ENCODE data around the gene STX18. TPM values are rescaled to one million over a fixed set of nuclear protein-coding genes. Genes with fewer than 3 reads are reported as not detected.
"Not testable (repeated sequence)": the region's sequence is repeated elsewhere in the genome, so short reads cannot be mapped to it uniquely, and the experiment has no call there.

The STX18 gene
- polyA plus RNA-seq, 1 experiment = 27.0 TPM

- no peaks in the 10 kb centered on the region for H3K27me3 ChIP-seq (ENCODE audit: control insufficient read depth, insufficient read depth, low read length)
- no peak overlapping the region for H3K27ac ChIP-seq (ENCODE audit: low read depth, low read length)
- peak; percentile 80 for TF ChIP-seq CTCF (IDR thresholded peaks at IDR 0.05; ENCODE audit: low read depth, low read length)
- no peak overlapping the region for H3K4me3 ChIP-seq (ENCODE audit: low read depth, low read length)
- no peaks in the 10 kb centered on the region for H3K9me3 ChIP-seq (ENCODE audit: control insufficient read depth, insufficient read depth, low read length)
- POLR2A ChIA-PET = no interaction called here
- no peak for DNase-seq (ENCODE audit: low read depth, low spot score)
- CTCF ChIA-PET = interaction anchor here (0.5 to 5.9 kb wide), 52 partner anchors 8 to 475 kb away, joined by 3 to 49 read pairs (median 6); partner anchors contain the start of gene STX18
Measured at GRCh38 chr4:4519297-4519894, 22.5 kb downstream of the STX18 start.

GRCh38 chr4:4518747-4519146 lies 23.1 kb downstream of the STX18 start:
- no peak for TF ChIP-seq CTCF (IDR thresholded peaks at IDR 0.05; ENCODE audit: low read depth, low read length)

DNA sequence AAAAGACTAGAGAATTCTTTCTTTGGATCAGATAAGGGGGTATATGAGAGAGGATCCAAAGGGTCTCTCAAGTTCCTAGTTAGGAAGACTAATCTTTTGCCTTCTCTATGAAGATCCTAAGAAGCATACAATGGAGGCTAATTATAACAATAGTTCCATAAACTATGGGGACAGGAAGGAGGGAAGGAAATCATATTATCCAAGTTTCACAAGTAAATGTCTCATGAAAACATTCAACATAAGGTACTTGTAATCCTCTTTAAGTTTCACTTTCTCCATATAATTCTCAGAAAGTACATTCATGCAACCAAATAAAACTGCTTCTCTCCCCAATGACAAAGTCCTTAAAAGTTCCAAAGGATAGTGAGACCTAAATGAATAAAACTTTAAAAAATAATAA lies 27.1 kb downstream of the STX18 start:
- no peak for DNase-seq (ENCODE audit: low read depth, low spot score)
- Histone ChIP-seq H3K4me3 (ENCODE audit: low read depth, low read length) (no peak overlapping the region), H3K27me3 (ENCODE audit: control insufficient read depth, insufficient read depth, low read length) (no peaks in the 10 kb centered on the region), H3K27ac (ENCODE audit: low read depth, low read length) (no peak overlapping the region), H3K9me3 (ENCODE audit: control insufficient read depth, insufficient read depth, low read length) (no peaks in the 10 kb centered on the region)
- no peak for TF ChIP-seq CTCF (IDR thresholded peaks at IDR 0.05; ENCODE audit: low read depth, low read length)
- ChIA-PET CTCF (interaction anchor here (0.7 kb wide), 1 partner anchor 18 kb away, joined by 3 read pairs; no protein-coding TSS in a partner anchor), POLR2A (interaction anchor here (0.7 kb wide), 1 partner anchor 163 kb away, joined by 4 read pairs; no protein-coding TSS in a partner anchor)

More at GRCh38 chr4:4518747-4519146, 23.1 kb downstream of the STX18 start:
- Histone ChIP-seq H3K9me3 (ENCODE audit: control insufficient read depth, insufficient read depth, low read length) (no peaks in the 10 kb centered on the region), H3K27me3 (ENCODE audit: control insufficient read depth, insufficient read depth, low read length) (no peaks in the 10 kb centered on the region), H3K4me3 (ENCODE audit: low read depth, low read length) (no peak overlapping the region), H3K27ac (ENCODE audit: low read depth, low read length) (no peak overlapping the region)
- no peak for DNase-seq (ENCODE audit: low read depth, low spot score)
- ChIA-PET CTCF (interaction anchor here (0.5 to 5.9 kb wide), 42 partner anchors 8 to 475 kb away, joined by 3 to 49 read pairs (median 6); partner anchors contain the start of gene STX18), POLR2A (no interaction called here)

GRCh38 chr4:4512282-4512681 lies 29.6 kb downstream of the STX18 start:
- Histone ChIP-seq H3K9me3 (ENCODE audit: control insufficient read depth, insufficient read depth, low read length) (no peaks in the 10 kb centered on the region), H3K4me3 (ENCODE audit: low read depth, low read length) (no peak overlapping the region), H3K27me3 (ENCODE audit: control insufficient read depth, insufficient read depth, low read length) (no peaks in the 10 kb centered on the region), H3K27ac (ENCODE audit: low read depth, low read length) (no peak overlapping the region)
- DNase-seq (ENCODE audit: low read depth, low spot score) = no peak
- CTCF ChIA-PET = interaction anchor here (0.8 to 1.7 kb wide), 7 partner anchors 9 to 85 kb away, joined by 3 to 5 read pairs (median 3); no protein-coding TSS in a partner anchor
- TF ChIP-seq CTCF (IDR thresholded peaks at IDR 0.05; ENCODE audit: low read depth, low read length) = no peak
- POLR2A ChIA-PET = interaction anchor here (0.7 kb wide), 1 partner anchor 186 kb away, joined by 3 read pairs; no protein-coding TSS in a partner anchor

DNA sequence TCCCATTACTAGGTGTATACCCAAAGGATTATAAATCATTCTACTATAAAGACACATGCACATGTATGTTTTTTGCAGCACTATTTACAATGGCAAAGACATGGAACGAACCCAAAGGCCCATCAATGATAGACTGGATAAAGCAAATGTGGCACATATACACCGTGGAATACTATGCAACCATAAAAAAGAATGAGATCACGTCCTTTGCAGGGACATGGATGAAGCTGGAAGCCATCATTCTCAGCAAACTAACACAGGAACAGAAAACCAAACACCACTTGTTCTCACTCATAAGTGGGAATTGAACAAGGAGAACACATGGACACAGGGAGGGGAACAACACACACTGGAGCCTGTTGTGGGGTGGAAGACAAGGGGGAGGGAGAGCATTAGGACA lies 31.2 kb downstream of the STX18 start:
- CTCF ChIA-PET = interaction anchor here (1.2 to 5.5 kb wide), 3 partner anchors 8 to 25 kb away, joined by 3 to 46 read pairs (median 4); no protein-coding TSS in a partner anchor
- H3K27ac ChIP-seq (ENCODE audit: low read depth, low read length); H3K27me3 ChIP-seq (ENCODE audit: control insufficient read depth, insufficient read depth, low read length); POLR2A ChIA-PET; H3K9me3 ChIP-seq (ENCODE audit: control insufficient read depth, insufficient read depth, low read length); DNase-seq (ENCODE audit: low read depth, low spot score); H3K4me3 ChIP-seq (ENCODE audit: low read depth, low read length): not testable (repeated sequence)

Data from AG04450 (cell line).